Activated gamma-delta T cell treated with anti-CD3 and anti-CD28 coated beads, Interleukin-2, amount 50 U/mL, for 16 hours (primary cell): Measurements from ENCODE around the gene SAG.

Experiments used
- DNase-seq: peaks from one replicate; pipeline ENCODE4 v3.0.0-alpha.2; 2020; ENCODE audit warnings: low read depth

Gene SAG

GRCh38 chr2:233288663-233289062 lies 19.0 kb upstream of the SAG start:
- no peak for DNase-seq

- DNase-seq: no peak
These were observed 18.0 kb upstream of the SAG start for GRCh38 chr2:233289648-233290047.

GRCh38 chr2:233290051-233290845 lies 17.4 kb upstream of the SAG start:
- DNase-seq: no peak

- no peak for DNase-seq
These were observed 11.7 kb upstream of the SAG start for GRCh38 chr2:233295891-233296290.

GRCh38 chr2:233297076-233297475 lies 10.5 kb upstream of the SAG start:
- DNase-seq: no peak

GRCh38 chr2:233300401-233300800 lies 7.2 kb upstream of the SAG start:
- DNase-seq: no peak

- no peak for DNase-seq
These were observed 6.4 kb upstream of the SAG start for GRCh38 chr2:233301248-233301647.

- no peak for DNase-seq
These were observed 5.8 kb upstream of the SAG start for GRCh38 chr2:233301811-233302210.

- DNase-seq: no peak
These were observed 4.4 kb upstream of the SAG start for GRCh38 chr2:233303252-233303651.

GRCh38 chr2:233311241-233311926 lies 3.8 kb downstream of the SAG start:
- no peak for DNase-seq

- no peak for DNase-seq
These were observed 5.3 kb downstream of the SAG start for GRCh38 chr2:233312874-233313273.

GRCh38 chr2:233314180-233314925 lies 6.7 kb downstream of the SAG start:
- DNase-seq: no peak

- no peak for DNase-seq
These were observed 9.8 kb downstream of the SAG start for GRCh38 chr2:233317196-233317943.

- DNase-seq: no peak
These were observed 11.6 kb downstream of the SAG start for GRCh38 chr2:233319256-233319655.

- no peak for DNase-seq
These were observed 12.9 kb downstream of the SAG start for GRCh38 chr2:233320470-233320869.

- no peak for DNase-seq
These were observed 13.6 kb downstream of the SAG start for GRCh38 chr2:233321166-233321565.

- DNase-seq: no peak
These were observed 16.2 kb downstream of the SAG start for GRCh38 chr2:233323851-233324250.

GRCh38 chr2:233325256-233325655 lies 17.6 kb downstream of the SAG start:
- DNase-seq: no peak

- no peak for DNase-seq
These were observed 18.2 kb downstream of the SAG start for GRCh38 chr2:233325814-233326213.

GRCh38 chr2:233326500-233326899 lies 18.9 kb downstream of the SAG start:
- no peak for DNase-seq

- DNase-seq: no peak
These were observed 21.3 kb downstream of the SAG start for GRCh38 chr2:233328922-233329321.

- DNase-seq: no peak
These were observed 22.0 kb downstream of the SAG start for GRCh38 chr2:233329489-233330135.
